Ecto neural progenitor cell (in vitro differentiated cells): ENCODE results near the gene ING3.
"Not testable (repeated sequence)": the region's sequence is repeated elsewhere in the genome, so short reads cannot be mapped to it uniquely, and the experiment has no call there.

ENCODE experiments used
- DNase-seq: peaks from one replicate; pipeline ENCODE4 v3.0.0-alpha.2; 2018; ENCODE audit warnings: low spot score

ING3 gene

DNA sequence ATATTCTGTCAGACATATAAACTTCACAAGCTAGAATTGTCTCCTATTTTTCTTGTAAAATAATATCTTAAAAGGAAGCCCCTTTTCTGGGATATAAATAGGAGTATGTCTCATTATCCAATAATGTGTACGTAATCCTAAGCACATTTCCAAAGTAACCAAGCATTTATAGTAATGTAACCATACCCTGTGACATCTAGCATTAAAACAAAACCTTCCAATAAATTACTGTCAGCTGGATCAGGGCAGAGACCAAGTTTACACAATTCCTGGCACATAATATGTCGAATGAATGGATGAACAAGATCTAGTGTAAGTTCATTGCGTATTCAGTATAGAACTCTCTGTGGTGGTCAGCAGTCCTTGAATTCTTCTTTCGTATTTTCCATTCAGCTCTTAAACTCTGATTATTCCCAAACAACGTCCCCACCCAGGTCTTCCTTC lies 52.2 kb downstream of the ING3 start:
- DNase-seq = no peak

- DNase-seq = no peak
Measured at GRCh38 chr7:121003986-121004685, 53.6 kb downstream of the ING3 start.

GRCh38 chr7:121005058-121005457 lies 54.5 kb downstream of the ING3 start:
- not testable (repeated sequence) for DNase-seq

GRCh38 chr7:121005996-121006584 lies 55.5 kb downstream of the ING3 start:
- no peak for DNase-seq

DNA sequence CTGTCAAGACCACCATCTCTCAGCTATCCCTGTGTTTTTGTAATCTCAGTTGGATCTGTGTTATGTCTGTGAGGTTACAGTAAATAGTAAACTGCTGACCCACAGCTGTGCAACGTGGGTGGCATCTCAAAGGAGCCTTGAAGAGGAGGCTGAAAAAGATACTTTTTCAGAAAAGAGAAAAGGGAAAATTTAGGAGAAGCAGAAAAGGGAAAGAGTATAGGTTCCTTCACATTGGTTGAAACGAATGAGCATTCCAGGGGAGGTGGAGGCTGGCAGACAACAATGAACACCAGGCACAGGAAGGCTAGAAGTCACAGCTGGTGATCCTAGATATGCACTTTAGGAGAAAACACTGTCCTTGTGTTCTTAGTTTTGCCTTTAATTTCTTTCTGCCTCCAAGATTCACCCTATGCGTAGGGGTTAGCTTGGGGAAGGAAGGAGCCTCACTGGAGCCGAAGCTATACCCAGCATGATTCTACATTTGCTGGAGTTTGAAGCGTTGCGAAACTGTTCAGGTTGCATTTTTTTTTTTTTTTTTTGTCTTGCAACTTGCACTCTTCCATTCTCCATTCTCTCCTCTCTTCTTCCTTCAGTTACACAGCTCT lies 56.2 kb downstream of the ING3 start:
- no peak for DNase-seq

DNA sequence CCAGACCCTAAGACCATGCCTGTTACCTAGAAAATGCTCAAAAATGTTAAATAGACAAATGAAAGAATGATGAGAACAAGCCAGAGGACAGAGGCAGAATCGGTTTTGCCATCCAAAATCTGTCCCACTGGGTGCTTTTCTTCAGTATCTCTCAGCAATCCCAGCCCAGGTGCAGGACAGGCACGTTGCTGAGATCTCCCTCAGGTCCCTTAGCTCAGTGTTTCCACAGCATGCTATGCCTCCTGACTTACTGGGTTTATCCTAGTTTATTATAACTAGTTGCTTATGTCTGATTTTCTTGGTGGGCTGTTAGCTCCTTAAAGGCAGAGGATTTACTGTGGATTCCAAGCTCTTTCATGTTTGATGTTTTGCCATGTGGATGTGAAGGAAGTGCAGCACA lies 58.2 kb downstream of the ING3 start:
- DNase-seq = no peak

- no peak for DNase-seq
Measured at GRCh38 chr7:121011401-121011800, 60.8 kb downstream of the ING3 start.

GRCh38 chr7:121012170-121012874 lies 61.7 kb downstream of the ING3 start:
- no peak for DNase-seq

- no peak for DNase-seq
Measured at GRCh38 chr7:121012919-121013318, 62.3 kb downstream of the ING3 start.

DNA sequence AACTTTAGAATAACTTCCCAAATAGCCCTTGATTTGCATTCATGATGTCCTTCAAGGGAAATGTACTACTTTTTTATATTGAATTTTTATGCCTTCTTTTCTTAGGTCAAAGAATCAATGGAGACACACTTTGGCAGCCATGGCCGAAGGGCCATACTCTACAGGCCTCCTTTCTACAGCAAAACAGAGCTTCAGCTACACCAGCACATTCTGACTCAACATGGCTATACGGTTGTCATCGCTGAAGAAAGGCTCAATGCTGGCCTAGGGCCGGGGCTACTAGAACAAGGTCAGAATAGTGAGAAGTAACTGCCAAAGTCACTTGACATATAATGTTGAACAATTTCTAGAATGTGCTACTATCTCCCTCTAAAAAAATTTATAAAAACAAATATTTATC lies 65.0 kb downstream of the ING3 start:
- DNase-seq = no peak

- no peak for DNase-seq
Measured at GRCh38 chr7:121016966-121017365, 66.4 kb downstream of the ING3 start.

DNA sequence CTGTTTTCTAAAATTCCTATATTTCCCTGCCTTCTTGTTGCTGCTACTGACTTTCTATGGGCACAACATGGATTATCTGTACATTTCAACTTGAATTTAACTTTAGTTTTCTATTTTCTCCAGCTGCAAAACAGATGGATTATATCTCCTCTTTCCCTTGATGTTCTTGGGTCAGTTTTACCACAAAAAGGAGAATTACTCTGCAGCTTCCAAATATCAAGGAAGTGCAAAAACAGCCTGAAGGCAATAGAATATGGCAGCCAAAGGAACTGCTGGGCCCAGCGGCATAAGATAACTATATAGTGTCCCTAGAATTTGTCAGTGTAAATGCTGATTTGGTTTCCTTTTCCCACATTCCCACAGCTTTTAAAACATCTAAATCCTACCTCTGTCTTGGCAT lies 67.0 kb downstream of the ING3 start:
- DNase-seq = no peak

DNA sequence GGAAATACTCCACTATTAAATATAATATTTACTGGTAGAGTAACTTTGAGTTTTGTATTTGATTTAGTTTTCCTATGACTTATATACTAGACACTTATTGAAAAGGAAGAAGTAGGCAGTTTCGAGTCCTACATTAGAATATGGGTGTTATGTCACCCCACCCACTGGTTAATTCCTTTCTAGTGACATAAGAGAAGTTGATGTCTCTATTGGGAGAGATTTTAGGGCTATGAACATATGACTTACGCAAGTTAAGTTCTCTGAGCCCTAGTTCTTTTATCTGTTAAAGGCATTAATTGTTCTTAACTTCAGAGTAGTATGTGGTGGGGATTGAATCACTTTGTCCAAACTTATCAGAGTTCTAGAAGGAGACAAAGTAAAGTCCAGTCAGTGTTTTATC lies 68.4 kb downstream of the ING3 start:
- no peak for DNase-seq

- DNase-seq = no peak
Measured at GRCh38 chr7:121020249-121020988, 69.8 kb downstream of the ING3 start.

GRCh38 chr7:121020989-121021969 lies 70.7 kb downstream of the ING3 start:
- no peak for DNase-seq

- DNase-seq = no peak
Measured at GRCh38 chr7:121023194-121023593, 72.6 kb downstream of the ING3 start.

GRCh38 chr7:121023683-121024511 lies 73.3 kb downstream of the ING3 start:
- no peak for DNase-seq

DNA sequence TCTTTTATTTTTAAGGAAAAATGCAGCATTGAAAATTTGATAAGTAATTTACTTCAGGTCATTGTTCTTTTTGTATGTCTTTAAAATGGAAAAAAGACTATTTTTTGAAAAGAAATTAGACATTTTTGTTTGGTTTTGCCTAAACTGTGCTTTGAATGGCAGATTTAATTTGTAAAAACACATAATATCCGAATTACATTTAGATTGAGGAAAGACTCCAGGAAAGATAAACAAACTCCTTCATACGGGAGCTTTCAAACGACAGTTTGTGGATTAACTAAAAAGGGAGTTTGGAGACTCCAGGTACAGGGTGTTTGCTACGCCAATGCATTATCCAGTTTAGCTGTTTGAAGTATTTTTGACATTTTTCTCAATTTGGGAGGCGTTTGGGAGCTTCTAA lies 74.0 kb downstream of the ING3 start:
- no peak for DNase-seq

DNA sequence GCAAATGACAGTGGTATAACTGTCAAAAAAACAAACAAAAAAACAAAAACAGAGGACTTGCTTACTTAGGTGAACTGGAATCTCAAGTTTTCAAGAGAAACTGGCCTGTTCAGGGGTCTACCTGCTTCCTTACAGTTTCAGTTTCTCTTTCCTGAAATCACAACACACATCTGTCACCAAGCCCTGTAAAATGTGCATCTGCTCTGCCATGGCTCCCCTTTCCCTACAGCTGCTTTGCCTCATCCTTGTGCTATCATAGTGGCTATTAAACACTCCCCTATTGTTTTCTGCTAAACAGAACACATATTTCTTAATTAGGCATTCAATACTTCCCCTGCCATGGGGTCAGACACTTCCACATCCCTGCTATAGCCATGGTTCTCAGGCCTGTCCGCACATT lies 75.6 kb downstream of the ING3 start:
- DNase-seq = no peak

GRCh38 chr7:121026577-121027111 lies 76.1 kb downstream of the ING3 start:
- no peak for DNase-seq
